ENCODE data around the gene MYOM3. TPM values are rescaled to one million over a fixed set of nuclear protein-coding genes. Genes with fewer than 3 reads are reported as not detected.

The MYOM3 gene
- total RNA-seq, 1 donor from 2014 or later = 0.25 TPM

GRCh38 chr1:24119859-24120756 lies 8.2 kb upstream of the MYOM3 start:
- Histone ChIP-seq H3K27ac (no peak overlapping the region), H3K36me3 (no peaks in the 10 kb centered on the region), H3K4me1 (peaks cover 29% of the 10 kb centered on the region), H3K27me3 (no peaks in the 10 kb centered on the region), H3K9me3 (no peaks in the 10 kb centered on the region), H3K4me3 (no peak overlapping the region)
- no peak for DNase-seq (ENCODE audit: extremely low spot score in 2 of 2)
- TF ChIP-seq POLR2AphosphoS5 (IDR thresholded peaks at IDR 0.05; ENCODE audit: insufficient read depth in 1 of 2, low read depth in 1 of 2) = peak in 1 of 2 donors; percentile 32
- no peak for TF ChIP-seq CTCF (IDR thresholded peaks at IDR 0.05)
- TF ChIP-seq POLR2A (IDR thresholded peaks at IDR 0.05) = no peak
- intact Hi-C loops (cut with DNase I) = no loop called here

- no peak for TF ChIP-seq POLR2A (IDR thresholded peaks at IDR 0.05)
- TF ChIP-seq CTCF (IDR thresholded peaks at IDR 0.05) = no peak
- no peak for TF ChIP-seq POLR2AphosphoS5 (IDR thresholded peaks at IDR 0.05; ENCODE audit: insufficient read depth in 1 of 2, low read depth in 1 of 2)
- DNase-seq (ENCODE audit: extremely low spot score in 2 of 2) = no peak
- Histone ChIP-seq H3K9me3 (no peaks in the 10 kb centered on the region), H3K36me3 (no peaks in the 10 kb centered on the region), H3K4me3 (no peak overlapping the region), H3K27me3 (no peaks in the 10 kb centered on the region), H3K4me1 (peaks cover 29% of the 10 kb centered on the region), H3K27ac (no peak overlapping the region)
- intact Hi-C loops (cut with DNase I) = no loop called here
Measured at GRCh38 chr1:24119489-24119858, 7.5 kb upstream of the MYOM3 start.

- TF ChIP-seq POLR2AphosphoS5 (IDR thresholded peaks at IDR 0.05; ENCODE audit: insufficient read depth in 1 of 2, low read depth in 1 of 2) = no peak
- TF ChIP-seq POLR2A (IDR thresholded peaks at IDR 0.05) = no peak
- no peak for TF ChIP-seq CTCF (IDR thresholded peaks at IDR 0.05)
- no peaks in the 10 kb centered on the region for H3K27me3 ChIP-seq
- H3K4me1 ChIP-seq = peaks cover 29% of the 10 kb centered on the region
- intact Hi-C loops (cut with DNase I) = no loop called here
- no peak overlapping the region for H3K27ac ChIP-seq
- H3K9me3 ChIP-seq = no peaks in the 10 kb centered on the region
- DNase-seq (ENCODE audit: extremely low spot score in 2 of 2) = no peak
- no peak overlapping the region for H3K4me3 ChIP-seq
- H3K36me3 ChIP-seq = no peaks in the 10 kb centered on the region
Measured at GRCh38 chr1:24118410-24119242, 6.7 kb upstream of the MYOM3 start.

- H3K4me3 ChIP-seq = no peak overlapping the region
- no peak for DNase-seq (ENCODE audit: extremely low spot score in 2 of 2)
- H3K36me3 ChIP-seq = no peaks in the 10 kb centered on the region
- intact Hi-C loops (cut with DNase I) = no loop called here
- no peaks in the 10 kb centered on the region for H3K9me3 ChIP-seq
- H3K27ac ChIP-seq = peak overlapping the region; percentile 0
- peaks cover 29% of the 10 kb centered on the region for H3K4me1 ChIP-seq
- H3K27me3 ChIP-seq = no peaks in the 10 kb centered on the region
- TF ChIP-seq CTCF (IDR thresholded peaks at IDR 0.05) (no peak), POLR2AphosphoS5 (IDR thresholded peaks at IDR 0.05; ENCODE audit: insufficient read depth in 1 of 2, low read depth in 1 of 2) (peak in 1 of 2 donors; percentile 53)
Measured at GRCh38 chr1:24117722-24118409, 5.9 kb upstream of the MYOM3 start.

All from vagina (tissue), 2 donors.